GM21360 (cell line): ENCODE measurements around the gene HMHB1.

Source experiments
- ATAC-seq: cut with Tn5 transposase; IDR thresholded peaks from one replicate; pipeline ENCODE4 v1.9.1; 2021; ENCODE audit warnings: mild to moderate bottlenecking, moderate library complexity; ENCODE audit not compliant: unreplicated experiment

Gene HMHB1

GRCh38 chr5:143865426-143866025, 53.6 kb downstream of the HMHB1 start:
- no peak for ATAC-seq
